MV-4-11 (cell line): ENCODE data around the gene LRRC63.
"Not testable (repeated sequence)": the region's sequence is repeated elsewhere in the genome, so short reads cannot be mapped to it uniquely, and the experiment has no call there.

Experiments
- DNase-seq: peaks from one replicate; lab custom pipeline; 2025; lab: John Stamatoyannopoulos, UW

Gene LRRC63

DNA sequence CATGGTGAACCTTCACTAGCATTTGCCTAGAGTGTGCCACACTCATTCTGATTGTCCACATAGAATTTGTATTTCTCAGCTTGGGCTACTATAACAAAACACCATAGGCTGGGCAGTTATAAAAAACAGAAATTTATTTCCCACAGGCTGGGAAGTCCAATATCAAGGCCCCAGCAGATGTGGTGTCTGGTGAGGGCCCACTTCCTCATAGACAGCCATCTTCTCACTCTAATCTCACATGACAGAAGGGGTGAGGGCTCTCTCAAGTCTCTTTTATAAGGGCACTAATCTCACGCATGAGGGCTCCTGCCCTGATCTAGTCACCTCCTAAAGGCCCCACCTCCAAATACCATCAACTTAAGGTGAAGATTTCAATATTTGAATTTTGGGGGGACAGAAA is 53.6 kb downstream of the LRRC63 start:
- DNase-seq, result peak; percentile 23

DNA sequence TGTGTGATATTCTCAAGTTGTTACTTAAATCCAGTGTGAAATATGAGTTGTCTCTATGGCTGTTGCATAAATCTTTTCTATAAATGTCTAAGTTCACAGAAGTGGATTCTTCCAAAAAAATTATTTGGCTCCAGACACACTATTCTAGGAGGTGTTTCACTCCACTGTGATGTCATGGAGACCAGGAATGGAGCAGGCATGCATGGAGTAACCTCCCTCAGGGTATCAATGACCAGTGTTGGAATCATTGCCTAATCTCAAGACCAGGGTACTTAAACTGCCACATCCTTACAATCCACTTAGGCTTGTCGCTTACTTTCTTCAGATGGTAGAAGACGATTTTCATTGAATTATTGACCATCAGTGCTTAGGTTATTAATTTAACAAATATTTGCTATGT is 55.4 kb downstream of the LRRC63 start:
- no peak for DNase-seq

DNA sequence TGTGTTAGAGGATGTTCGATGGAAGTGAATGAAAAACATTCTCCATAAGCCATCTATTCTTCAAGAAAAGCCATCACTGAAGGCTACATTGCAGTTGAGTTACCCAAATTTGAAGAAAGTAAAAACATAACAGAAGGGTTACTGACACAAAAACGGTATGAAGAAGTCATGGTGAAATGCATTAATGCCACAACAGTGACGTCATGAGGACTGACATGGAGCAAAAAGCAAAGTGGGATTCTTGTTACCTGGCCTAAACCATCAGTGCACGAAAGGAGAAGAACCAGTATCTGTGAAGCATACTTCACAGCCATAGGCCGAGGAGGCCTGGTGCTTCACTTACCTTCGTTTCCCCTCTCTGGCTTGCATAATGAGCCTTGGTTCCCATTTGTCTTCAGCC is 58.7 kb downstream of the LRRC63 start:
- DNase-seq, result no peak

DNA sequence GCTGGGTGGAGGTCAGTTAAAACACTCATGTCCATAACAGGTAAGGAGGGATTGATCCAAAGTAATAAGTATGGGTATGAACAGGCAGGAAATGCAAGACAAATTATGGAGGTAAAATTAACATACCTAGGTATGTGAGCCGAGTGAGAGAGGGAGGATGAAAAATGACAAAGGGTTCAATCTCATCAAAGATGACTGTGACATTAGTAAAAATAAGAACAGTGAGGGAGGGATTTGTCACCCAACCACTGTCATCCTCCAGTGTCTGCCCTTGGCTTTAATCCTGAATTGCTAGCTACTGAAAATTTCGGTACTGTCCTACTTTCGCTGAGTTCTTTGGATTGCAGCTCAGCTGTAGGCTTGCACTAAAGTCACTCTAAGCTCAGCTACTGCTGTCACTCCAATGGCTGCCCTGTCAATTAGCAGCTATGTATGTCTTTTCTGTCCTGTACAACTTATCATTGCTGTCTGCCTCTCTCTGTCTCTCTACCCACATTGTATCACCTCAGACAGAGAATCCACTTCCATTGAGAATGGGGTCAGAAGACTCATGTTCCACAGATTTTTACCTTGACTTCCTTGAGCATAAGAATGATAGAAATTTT is 62.5 kb downstream of the LRRC63 start:
- no peak for DNase-seq

DNA sequence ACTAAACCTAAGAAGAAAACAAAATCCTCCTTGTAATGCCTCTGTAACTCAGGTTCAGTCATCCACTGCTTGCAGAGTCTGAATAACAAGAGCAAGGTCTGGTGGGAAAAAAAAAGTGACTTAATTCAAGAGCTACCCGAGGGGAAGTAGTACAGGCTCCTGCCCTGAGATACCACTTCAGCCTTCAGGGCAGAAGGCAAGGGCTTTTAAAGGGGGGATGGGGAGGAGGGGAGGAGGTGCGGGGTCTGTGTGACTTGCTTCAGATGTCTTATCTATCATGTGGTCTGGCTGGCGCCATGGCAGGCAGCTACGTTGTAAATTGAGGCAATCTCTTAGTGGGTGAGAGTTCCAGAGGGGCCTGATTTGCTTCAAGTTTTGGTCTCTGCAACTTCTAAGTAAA is 66.7 kb downstream of the LRRC63 start:
- no peak for DNase-seq

DNA sequence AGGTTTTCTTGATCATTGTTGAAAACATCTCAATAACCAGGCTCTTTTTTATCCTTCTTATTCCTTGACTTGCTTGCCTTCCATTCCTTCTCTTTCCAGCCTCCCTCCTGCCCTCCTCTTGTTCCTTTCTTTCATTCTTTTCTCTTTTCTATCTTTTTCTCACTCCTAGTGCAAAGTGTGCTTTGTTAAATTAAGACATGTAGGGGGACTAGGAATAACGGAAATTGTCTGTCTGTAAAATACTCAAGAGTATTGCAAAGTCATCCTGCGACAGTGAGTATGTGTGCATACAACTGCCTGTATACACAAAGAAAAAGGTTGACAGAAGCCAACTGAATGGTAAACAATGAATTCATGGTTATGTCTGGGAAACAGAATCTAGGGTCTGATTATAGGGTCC is 70.1 kb downstream of the LRRC63 start:
- DNase-seq, result no peak

DNA sequence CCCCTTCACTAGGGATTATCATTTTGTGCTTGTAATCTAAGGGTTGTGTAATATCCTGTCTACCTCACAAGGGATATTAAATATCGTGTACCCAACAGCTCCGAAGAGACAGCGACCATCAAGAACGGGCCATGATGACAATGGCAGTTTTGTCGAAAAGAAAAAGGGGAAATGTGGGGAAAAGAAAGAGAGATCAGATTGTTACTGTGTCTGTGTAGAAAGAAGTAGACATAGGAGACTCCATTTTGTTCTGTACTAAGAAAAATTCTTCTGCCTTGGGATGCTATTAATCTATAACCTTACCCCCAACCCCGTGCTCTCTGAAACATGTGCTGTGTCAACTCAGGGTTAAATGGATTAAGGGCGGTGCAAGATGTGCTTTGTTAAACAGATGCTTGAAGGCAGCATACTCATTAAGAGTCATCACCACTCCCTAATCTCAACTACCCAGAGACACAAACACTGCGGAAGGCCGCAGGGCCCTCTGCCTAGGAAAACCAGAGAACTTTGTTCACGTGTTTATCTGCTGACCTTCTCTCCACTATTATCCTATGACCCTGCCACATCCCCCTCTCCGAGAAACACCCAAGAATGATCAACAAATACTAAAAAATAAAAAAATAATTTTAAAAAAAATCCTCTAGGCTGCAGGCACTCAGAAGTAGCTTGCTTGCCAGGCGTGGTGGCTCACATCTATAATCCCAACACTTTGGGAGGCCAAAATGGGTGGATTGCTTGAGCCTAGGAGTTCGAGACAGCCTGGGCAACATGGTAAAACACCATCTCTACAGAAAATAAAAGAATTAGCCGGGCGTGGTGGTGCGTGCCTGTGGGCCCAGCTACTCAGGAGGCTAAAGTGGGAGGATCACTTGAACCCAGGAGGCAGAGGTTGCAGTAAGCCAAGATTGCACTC is 72.4 kb downstream of the LRRC63 start:
- not testable (repeated sequence) for DNase-seq

DNA sequence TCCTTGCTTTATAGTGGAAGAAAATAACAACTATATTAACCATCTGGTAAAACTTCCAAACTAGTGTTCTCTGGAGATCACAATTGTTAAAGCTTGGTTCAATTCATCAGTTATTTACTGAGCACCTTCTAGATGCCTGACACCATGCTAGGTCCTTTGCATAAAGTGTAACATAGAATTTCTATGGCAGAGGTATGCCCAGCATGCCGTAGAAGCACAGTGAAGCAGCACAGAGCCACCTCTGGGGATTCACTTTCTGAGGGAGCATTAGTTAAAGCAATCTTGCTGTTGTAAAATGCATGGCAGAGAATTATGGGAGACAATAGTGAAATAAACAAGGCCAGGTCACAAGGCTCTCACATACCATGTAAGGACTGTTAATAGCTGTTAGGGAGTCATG is 75.2 kb downstream of the LRRC63 start:
- no peak for DNase-seq

DNA sequence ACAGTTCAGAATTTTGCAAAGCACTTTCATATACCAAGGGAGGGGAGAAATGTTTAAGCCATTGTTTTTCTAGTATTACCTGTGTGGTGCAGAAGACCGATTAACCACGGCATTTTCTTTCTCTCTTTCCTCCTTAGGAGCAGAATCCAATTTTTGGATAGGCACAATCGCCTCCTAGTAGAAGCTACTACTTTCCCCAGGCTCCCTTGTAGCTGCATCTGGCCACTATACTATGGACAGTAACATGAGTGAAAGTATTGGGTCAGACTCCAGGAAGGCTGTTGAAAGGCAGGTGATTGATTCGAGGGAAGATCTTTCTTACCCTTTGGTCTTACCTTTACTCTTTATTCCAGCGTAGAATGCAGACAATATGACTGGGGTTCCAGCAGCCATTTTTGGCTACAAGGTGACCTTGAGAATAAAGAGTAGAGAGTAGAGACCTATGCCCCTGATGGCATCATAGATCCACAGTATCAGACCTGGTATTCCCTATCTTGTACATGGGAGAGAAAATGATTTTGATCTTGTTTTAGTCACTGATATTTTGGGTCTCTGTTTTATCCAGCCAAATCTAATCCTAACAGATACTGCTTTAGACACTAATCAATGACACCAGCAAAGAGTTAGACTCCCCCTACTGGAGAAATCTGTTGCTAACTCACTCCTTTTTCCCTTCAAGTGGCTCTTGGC is 77.0 kb downstream of the LRRC63 start:
- peak; percentile 69 for DNase-seq

DNA sequence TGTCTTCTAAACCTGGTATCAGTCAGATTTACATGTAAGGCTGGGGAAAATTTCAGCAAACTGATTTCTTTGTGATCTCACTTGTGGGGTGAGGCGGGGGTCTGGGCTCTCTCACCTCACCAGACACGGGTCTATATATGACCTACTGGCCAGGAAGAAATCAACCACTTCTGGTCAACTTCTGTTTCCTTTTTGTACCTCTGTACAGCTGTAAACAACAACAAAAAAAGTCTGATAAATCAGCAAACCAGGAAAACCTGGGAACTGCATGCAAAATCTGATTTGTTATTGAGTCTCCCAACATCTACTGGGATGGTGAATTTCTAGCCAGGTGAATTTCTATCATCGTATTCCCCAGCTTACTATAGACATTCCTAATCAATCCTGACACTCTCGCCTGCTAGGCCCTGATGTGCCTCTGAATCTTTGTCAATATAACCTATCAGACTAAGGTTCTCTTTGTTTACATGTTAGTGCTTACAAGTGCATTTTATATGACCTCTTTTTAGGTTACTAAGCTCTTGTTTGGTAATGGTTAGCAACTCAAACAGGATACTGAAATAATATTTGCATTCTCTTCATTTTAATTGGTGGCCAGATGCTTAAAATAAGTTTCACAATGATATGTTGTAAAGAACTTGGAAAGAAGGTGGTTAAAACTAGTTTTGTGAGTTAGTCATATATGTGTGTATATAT is 77.7 kb downstream of the LRRC63 start:
- DNase-seq, result no peak

DNA sequence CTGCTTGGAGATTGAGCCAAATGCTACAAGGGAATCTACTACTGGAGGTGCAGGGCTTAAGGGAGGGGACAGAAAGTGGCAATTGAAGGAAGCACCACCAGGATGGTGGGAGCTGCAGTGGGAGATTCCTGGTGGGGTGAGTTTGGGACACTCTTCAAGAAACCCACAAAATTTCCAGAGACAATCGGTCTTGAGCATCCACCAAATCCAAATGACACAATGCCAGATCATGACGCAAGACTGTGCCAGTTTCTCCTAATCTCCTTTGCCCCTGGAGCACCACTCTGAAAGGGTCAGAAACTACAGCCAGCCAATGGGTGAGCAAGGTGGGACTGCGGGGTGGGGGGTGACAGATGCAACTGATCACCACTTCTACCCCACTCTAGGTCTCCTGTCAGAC is 78.7 kb downstream of the LRRC63 start:
- no peak for DNase-seq

DNA sequence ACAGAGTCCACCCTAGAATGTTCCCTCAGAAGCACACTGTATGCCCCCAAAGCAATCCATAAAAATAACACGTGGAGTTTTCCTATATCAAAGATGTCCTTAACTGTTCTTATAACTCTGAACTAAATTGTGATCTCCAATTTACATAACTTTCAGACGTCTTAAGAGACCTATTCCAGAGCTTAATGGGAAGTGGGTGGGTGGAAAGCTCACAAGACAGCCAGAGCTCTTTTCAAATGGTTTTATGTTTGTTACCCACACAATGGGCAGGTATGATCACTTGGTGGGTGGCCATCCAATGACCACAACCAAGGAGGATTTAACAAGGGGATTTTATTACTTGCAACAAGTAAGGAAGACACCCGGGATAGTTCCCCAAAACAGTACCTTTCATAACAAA is 81.7 kb downstream of the LRRC63 start:
- no peak for DNase-seq

DNA sequence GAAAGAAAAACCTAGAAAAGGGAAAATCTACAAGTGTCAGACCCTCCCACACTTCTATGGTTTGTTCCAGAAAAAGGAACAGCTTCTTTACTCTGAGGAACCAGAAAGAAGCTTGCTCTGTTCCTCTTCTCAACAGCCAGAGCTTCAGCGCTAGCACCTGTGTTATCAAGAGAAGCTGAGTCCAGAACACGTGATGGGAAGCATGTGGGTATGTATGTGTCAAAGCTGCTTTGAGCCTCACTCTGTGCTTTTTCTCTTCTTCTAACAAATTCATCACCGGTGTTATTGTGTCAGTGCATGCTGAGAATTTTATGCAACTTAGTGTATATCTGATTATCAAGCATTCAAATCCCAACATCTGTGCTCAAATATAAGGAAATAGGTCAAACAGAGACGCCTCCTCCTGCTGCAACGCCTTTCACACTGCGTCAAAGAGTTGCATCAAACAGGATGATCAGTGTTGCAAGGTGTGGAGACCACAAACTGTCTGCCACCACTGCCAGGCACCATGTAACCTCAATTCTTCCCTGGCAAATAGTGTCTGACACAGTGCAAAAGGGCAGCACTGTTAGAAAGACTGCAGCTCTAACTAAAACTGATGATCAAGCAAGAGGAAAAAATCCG is 83.9 kb downstream of the LRRC63 start:
- peak; percentile 93 for DNase-seq

DNA sequence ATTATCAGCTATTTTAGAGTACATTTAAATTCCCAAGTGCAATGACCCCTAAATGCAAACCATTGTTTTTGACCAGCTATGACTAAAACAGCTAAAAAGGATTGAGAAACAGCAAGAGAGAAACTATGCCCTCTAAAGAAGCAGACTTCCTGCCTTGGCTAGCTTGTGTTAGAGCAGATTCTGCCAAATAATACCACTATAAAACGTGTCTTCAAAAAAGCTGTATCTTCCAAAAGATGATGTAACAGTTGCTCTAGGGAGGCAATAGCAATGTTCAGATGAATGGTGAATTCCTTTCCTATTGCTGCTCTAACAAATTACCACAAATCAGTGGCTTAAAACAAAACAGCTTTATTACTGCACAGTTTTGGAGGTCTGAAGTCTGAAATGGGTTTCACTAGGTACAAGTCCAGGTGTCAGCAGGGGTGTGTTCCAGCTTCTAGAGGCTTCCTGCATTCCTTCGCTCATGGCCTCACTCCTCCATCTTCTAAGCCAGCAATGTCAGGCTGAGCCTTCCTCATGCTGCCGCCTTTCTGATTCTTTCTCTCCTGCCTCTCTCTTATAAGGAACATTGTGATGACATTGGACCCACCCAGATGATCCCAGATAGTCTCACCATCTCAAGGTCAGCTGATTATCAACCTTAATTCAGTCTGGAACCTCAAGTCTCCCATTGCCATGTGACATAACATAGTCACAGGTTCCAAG is 84.5 kb downstream of the LRRC63 start:
- DNase-seq, result peak; percentile 90

DNA sequence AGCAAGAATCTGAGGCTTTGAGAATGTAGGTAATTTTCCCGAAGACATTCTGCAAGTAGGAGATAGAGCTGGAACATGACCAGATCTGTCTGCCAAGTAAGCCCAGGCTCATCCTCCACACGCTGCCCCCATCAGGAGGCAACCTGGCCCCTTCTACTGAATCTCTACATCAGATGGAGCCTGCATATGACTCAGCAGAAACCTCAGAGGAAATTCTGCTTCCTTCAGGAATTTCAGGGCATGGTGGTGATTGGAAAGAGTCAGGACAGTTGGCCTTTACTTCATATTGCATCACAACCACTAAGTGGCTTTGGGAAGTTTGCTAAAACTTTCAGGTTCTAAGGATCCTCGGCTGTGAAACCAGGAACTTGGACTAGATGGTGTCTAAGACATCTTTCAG is 85.2 kb downstream of the LRRC63 start:
- peak; percentile 54 for DNase-seq

DNA sequence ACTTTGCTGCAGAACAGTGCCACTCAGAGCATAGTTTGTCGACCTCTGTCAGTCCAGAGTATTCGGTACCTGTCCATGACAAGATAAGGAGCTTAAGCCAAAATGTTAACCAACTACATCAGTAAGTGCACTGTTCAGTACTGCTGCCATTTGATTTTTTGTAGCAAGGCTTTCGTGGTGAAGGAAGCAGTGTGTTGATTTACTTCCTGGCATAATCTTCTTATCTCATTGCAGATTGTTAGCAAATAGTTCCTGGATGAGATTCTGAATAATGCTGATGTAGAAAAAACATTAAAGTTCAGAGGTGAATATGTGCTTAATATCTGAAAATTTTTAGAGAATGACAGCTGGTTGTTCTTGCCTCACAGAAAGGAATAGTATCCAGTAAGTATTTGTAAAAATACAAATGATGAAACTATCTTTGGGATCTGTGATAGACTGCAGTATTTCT is 85.7 kb downstream of the LRRC63 start:
- DNase-seq, result no peak

DNA sequence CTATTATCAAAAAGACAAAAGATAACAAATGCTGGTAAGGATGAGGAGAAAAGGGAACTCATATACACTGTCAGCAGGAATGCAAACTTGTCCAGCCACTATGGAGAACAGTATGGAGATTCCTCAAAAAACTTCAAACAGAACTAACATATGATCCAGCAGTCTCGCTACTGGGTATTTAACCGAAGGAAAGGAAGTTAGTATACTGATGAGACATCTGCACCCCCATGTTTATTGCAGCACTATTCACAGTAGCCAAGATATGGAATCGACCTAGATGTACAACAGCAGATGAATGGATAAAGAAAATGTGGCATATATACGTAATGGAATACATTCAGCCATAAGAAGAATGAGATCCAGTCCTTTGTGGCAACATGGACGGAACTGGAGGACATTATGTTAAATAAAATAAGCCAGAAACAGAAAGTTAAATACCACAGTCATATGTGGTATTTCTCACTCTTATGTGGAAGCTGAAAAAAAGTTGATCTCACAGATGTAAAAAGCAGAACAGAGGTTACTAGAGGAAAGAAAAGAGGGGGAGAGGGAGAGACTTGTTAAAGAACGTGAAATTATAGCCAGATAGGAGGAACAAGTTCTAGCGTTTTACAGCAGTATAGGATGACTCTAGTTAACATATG is 92.1 kb downstream of the LRRC63 start:
- peak; percentile 79 for DNase-seq

DNA sequence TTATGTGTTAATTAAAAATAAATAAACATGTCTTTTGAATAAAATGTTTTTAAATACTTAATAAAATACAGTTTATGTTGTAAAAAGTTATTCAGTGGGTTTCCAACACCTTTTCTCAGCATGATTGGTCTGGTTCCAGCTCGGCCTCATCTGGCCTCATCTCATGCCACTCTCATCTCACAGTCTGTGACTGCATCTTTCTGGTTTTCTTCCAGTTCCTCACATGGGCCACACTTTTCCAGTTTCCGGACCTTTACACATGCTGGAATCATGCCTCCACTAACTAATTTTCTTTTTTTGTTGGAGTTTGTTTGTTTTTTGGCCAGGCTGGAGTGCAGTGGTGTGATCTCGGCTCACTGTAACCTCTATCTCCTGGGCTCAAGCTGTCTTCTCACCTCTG is 92.8 kb downstream of the LRRC63 start:
- DNase-seq, result no peak

DNA sequence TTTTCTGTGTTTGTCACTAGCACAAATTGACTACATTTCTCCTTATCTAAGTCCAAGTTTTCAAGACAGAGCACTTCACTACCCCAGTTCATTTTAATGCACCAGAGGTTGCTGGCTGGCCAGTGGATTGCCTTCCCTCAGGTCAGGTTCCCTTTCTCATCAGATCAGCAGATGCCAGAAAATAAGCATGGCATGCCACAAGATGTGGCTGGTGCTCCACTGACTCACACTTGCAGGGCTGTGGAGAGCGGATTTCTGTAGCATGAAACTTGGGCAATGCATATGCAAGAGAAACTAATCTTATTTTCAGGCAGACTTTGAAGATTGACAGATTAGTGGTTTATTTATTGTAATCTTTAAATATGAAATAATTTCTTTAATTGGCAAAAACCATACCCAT is 95.8 kb downstream of the LRRC63 start:
- peak; percentile 76 for DNase-seq

DNA sequence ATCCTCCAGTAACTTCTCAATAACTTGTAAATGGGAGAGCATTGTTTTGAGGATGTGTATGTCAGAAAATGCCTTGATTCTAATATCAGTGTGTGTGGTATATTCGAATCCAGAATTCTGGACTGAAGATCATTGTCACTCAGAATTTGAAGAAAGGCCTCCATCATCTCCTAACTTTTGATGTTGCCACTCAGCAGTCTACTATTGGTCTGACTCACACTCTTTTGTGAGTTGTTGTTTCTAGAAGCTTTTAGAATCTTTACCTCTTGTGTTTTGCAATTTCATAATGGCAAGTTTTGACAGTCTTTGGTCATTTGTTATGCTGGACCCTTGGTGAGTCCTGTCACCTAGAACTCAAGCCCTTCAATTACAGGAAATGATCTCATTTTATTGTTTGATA is 98.3 kb downstream of the LRRC63 start:
- DNase-seq, result no peak

DNA sequence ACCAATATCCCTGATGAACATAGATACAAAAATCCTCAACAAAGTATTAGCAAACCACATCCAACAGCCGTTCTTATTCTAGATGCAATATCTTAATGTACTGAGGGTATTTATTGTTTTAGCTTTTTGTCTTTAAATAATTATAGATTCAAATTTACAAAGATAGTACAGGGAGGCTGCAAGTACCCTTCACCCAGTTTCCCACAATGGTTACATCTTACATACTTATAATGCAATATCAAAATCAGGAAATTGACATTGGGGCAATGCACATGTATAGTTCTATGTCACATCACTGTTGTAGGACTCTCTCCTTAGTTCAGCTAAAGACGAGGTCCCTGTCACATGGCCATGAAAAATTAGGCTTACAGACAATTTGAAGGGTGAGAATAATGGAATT is 99.5 kb downstream of the LRRC63 start:
- no peak for DNase-seq
